Epithelial cell of esophagus (primary cell): ENCODE results near the gene BCL2L12.
A peak's percentile ranks its signal among the peaks of the same experiment; 100 is the strongest.

Experiments
- DNase-seq: peaks from one replicate; pipeline ENCODE4 v3.0.0; 2010; ENCODE audit warnings: low read depth
- H3K4me3 ChIP-seq: 2 replicates; pipeline ENCODE4 v1.5.1; 2011; ENCODE audit warnings: mild to moderate bottlenecking, low read length, control low read depth
- TF ChIP-seq, protein P1 (sequence below): IDR thresholded peaks from 2 replicates; pipeline ENCODE4 v1.5.1; 2011; ENCODE audit warnings: low read depth, mild to moderate bottlenecking, low read length, control low read depth, inconsistent platforms; ENCODE audit not compliant: insufficient read depth; ENCODE audit errors: missing control alignments

Gene BCL2L12

DNA sequence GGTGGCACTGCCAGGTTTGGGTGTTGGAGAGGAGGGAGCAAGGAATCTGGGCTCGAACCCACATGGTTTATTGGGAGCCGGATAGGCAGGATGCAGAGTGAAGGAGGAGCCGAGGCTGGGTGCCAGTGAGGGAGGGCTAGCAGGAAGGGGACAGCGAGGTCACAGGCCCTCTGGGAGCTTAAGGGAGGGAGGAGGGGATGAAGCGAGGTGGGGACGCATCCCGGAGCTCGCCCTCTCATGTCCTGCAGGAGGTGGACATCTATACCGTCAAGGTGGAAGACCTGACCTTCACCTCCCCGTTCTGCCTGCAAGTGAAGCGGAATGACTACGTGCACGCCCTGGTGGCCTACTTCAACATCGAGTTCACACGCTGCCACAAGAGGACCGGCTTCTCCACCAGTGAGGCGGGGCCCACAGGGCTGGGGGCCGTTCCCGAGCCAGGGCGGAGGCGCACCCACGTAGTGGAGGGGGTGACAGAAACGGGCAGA, 20.2 kb downstream of the BCL2L12 start:
- H3K4me3 ChIP-seq: no peak overlapping the region
- no peak for DNase-seq
- TF ChIP-seq, protein P1, sequence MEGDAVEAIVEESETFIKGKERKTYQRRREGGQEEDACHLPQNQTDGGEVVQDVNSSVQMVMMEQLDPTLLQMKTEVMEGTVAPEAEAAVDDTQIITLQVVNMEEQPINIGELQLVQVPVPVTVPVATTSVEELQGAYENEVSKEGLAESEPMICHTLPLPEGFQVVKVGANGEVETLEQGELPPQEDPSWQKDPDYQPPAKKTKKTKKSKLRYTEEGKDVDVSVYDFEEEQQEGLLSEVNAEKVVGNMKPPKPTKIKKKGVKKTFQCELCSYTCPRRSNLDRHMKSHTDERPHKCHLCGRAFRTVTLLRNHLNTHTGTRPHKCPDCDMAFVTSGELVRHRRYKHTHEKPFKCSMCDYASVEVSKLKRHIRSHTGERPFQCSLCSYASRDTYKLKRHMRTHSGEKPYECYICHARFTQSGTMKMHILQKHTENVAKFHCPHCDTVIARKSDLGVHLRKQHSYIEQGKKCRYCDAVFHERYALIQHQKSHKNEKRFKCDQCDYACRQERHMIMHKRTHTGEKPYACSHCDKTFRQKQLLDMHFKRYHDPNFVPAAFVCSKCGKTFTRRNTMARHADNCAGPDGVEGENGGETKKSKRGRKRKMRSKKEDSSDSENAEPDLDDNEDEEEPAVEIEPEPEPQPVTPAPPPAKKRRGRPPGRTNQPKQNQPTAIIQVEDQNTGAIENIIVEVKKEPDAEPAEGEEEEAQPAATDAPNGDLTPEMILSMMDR: no peak

- no peak overlapping the region for H3K4me3 ChIP-seq
- DNase-seq: no peak
- TF ChIP-seq, protein P1: no peak
Observed at GRCh38 chr19:49686503-49687088, 20.9 kb downstream of the BCL2L12 start.

GRCh38 chr19:49687150-49687549, 21.4 kb downstream of the BCL2L12 start:
- no peak for DNase-seq
- no peak overlapping the region for H3K4me3 ChIP-seq
- TF ChIP-seq, protein P1: no peak

DNA sequence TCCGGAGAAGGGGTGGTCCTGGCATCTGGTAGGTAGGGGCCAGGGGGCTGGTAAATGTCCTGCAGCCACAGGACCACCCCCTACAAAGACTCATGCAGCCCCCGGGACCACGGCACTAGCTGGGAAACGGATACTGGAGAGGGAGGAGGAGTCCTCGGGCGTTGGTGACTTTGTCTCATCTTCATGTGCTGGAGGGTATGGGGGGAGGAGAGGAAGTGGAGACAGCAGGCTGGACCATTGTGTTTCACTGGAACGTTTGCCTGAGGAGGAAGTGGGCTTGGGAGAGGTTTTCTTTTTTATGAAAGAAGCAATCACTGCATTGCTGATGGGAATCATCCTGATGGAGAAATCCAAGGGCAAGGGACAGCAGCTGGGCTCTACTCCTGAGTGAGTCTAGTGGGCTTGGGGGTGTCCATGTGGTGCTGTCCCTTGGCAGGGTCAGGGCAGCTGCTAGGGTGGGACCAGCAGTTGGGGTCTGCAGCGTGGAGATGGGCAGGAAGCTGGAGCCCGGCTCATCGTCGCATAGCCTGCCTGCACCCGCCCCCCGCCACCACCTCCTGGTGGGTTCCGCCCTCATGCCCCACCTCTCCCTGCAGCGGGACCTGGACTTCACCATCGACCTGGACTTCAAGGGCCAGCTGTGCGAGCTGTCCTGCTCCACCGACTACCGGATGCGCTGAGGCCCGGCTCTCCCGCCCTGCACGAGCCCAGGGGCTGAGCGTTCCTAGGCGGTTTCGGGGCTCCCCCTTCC, 22.0 kb downstream of the BCL2L12 start:
- no peak overlapping the region for H3K4me3 ChIP-seq
- DNase-seq: no peak
- TF ChIP-seq, protein P1: no peak

DNA sequence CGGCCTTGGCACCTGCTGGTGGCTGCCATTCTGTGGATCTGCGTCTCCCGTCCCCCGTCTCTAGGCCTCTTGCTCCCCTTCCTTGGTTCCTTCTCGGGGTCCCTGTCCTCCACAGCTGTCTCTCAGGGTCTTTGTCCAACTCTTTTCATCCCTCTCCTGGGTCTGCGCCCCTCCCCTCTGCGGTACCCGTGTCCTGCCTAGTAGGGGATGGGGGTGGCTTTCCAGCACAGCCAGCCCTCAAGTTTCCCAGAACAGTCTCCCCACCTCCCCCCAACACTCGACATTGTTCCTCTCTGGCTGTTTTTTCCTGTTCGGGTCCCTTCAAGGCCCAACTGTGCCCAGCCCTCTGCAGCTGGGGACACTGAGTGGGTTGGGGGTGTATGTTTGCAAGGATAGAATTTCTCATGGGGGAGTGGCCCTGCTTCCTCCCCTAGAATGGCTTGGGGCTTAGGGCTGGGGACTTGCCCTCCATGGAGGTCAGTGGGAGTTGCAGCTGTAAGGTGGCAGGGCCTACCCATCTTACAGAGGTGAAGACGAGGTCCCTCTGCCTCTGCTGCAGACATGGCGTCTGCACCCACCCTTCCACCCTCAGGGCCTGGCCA, 22.9 kb downstream of the BCL2L12 start:
- TF ChIP-seq, protein P1: no peak
- no peak overlapping the region for H3K4me3 ChIP-seq
- no peak for DNase-seq

- TF ChIP-seq, protein P1: peak; percentile 65
- DNase-seq: peak; percentile 53
- H3K4me3 ChIP-seq: peak within 1 kb of the TSS; percentile 57
Observed at GRCh38 chr19:49689133-49690078, 23.7 kb downstream of the BCL2L12 start, which contains the start of gene ADM5. Gene ADM5, plus strand, starts transcription at chr19:49689594. Its CDS starts 244 bp downstream, at chr19:49689838.
